Endothelial cell of umbilical vein (primary cell): ENCODE results near the gene C5orf15. TPM values are rescaled to one million over a fixed set of nuclear protein-coding genes. Genes with fewer than 3 reads are reported as not detected.

Source experiments
- BruUV-seq: library from RNA; stranded (reverse); fragments of 400-500 nt; replicated peaks from 2 replicates; lab custom pipeline; 2021; lab: Mats Ljungman, UMichigan
- CTCF ChIA-PET: fragments of 300-600, 350-600 bp; sonication (Branson Sonifier 250); formaldehyde crosslinking; loops from one replicate; lab custom pipeline; 2021; ENCODE audit warnings: antibody characterized with exemption, inconsistent platforms; lab: Charles Lee
- POLR2A ChIA-PET: fragments of 300-600, 350-600 bp; sonication (Branson Sonifier 250); formaldehyde crosslinking; loops from one replicate; lab custom pipeline; 2021; ENCODE audit warnings: antibody characterized with exemption, inconsistent platforms; lab: Charles Lee
- DNase-seq: peaks from one replicate; pipeline ENCODE4 v3.0.0-alpha.2; 2011; ENCODE audit warnings: low read depth, low spot score
- FAIRE-seq: peaks from 2 replicates; lab custom pipeline; 2011; peaks lifted over from hg19 to GRCh38; lab: Jason Lieb, UNC
- H2AFZ ChIP-seq: 2 replicates; pipeline ENCODE4 v1.6.0; 2012; ENCODE audit warnings: low read depth, low read length, control low read depth, inconsistent platforms
- H3K27ac ChIP-seq: 2 replicates; pipeline ENCODE4 v1.5.1; 2011; ENCODE audit warnings: low read depth, mild to moderate bottlenecking, control low read depth, low read length, moderate library complexity; ENCODE audit not compliant: insufficient read depth
- H3K27me3 ChIP-seq, 2 experiments: 2 replicates each; pipeline versions ENCODE4 v1.6.0 to v1.6.1; 2011; ENCODE audit warnings: low read length in 2 of 2, mixed read lengths in 1 of 2; ENCODE audit not compliant: control insufficient read depth in 2 of 2, insufficient read depth in 2 of 2
- H3K36me3 ChIP-seq, 2 experiments: 2 replicates in 1 of 2; 3 replicates in 1 of 2; pipeline ENCODE4 v1.5.1; 2011; ENCODE audit warnings: low read length in 2 of 2, mild to moderate bottlenecking in 1 of 2, moderate library complexity in 1 of 2; ENCODE audit not compliant: control insufficient read depth in 2 of 2, insufficient read depth in 2 of 2; ENCODE audit errors: extremely low read depth in 1 of 2
- H3K4me1 ChIP-seq: 3 replicates; pipeline ENCODE4 v1.5.1; 2011; ENCODE audit warnings: mild to moderate bottlenecking, low read length; ENCODE audit not compliant: control insufficient read depth, insufficient read depth; ENCODE audit errors: extremely low read depth
- H3K4me2 ChIP-seq: 2 replicates; pipeline ENCODE4 v1.6.1; 2011; ENCODE audit warnings: low read length, control low read depth, mixed read lengths; ENCODE audit not compliant: insufficient read depth
- H3K4me3 ChIP-seq, 3 experiments: fragments of 200-600 bp in 1 of 3; sonication (generic), shearing (Covaris generic) in 1 of 3; replicated peaks in 1 of 3; 2 replicates each; pipeline ENCODE4 v1.5.1; 2011 to 2016; ENCODE audit warnings: control low read depth in 3 of 3, low read length in 3 of 3, mild to moderate bottlenecking in 2 of 3, inconsistent platforms in 1 of 3, low read depth in 1 of 3, moderate library complexity in 1 of 3; ENCODE audit not compliant: insufficient read depth in 1 of 3
- H3K79me2 ChIP-seq: 2 replicates; pipeline ENCODE4 v1.6.0; 2012; ENCODE audit warnings: low read length, inconsistent platforms; ENCODE audit not compliant: control insufficient read depth, insufficient read depth
- H3K9ac ChIP-seq: replicated peaks from 2 replicates; pipeline ENCODE3; 2011; ENCODE audit warnings: low read length, control low read depth; ENCODE audit not compliant: insufficient read depth; ENCODE audit errors: extremely low read depth
- H3K9me1 ChIP-seq: replicated peaks from 3 replicates; pipeline ENCODE4 v1.6.0; 2011; ENCODE audit warnings: mild to moderate bottlenecking, low read length; ENCODE audit not compliant: control insufficient read depth, insufficient read depth; ENCODE audit errors: extremely low read depth
- H3K9me3 ChIP-seq: replicated peaks from 2 replicates; pipeline ENCODE4 v1.5.1; 2012; ENCODE audit warnings: low read length, inconsistent platforms; ENCODE audit not compliant: control insufficient read depth, insufficient read depth
- H4K20me1 ChIP-seq: replicated peaks from 2 replicates; pipeline ENCODE3; 2011; ENCODE audit warnings: mild to moderate bottlenecking, low read length; ENCODE audit not compliant: control insufficient read depth, insufficient read depth; ENCODE audit errors: extremely low read depth
- CTCF ChIP-seq, 2 donors: IDR thresholded peaks; 1 replicate in 1 of 2; 2 replicates in 1 of 2; pipeline ENCODE4 v1.5.1; 2011; ENCODE audit warnings: low read length in 2 of 2, mild to moderate bottlenecking in 2 of 2, moderate library complexity in 2 of 2, control low read depth in 1 of 2, inconsistent platforms in 1 of 2, low read depth in 1 of 2; ENCODE audit not compliant: insufficient read depth in 1 of 2; ENCODE audit errors: extremely low read depth in 1 of 2
- EZH2 ChIP-seq: IDR thresholded peaks from 2 replicates; pipeline ENCODE4 v1.6.1; 2012; ENCODE audit warnings: borderline replicate concordance, low read depth, mild to moderate bottlenecking, moderate library complexity, low read length, inconsistent platforms; ENCODE audit not compliant: severe bottlenecking
- FOS ChIP-seq: IDR thresholded peaks from 2 replicates; pipeline ENCODE4 v1.6.1; 2011; ENCODE audit warnings: mild to moderate bottlenecking, low read length, moderate library complexity, borderline replicate concordance; ENCODE audit not compliant: insufficient read depth
- GATA2 ChIP-seq: IDR thresholded peaks from 2 replicates; pipeline ENCODE4 v1.7.0; 2011; ENCODE audit warnings: low read depth, mild to moderate bottlenecking, moderate library complexity, mixed read lengths, low read length; ENCODE audit not compliant: insufficient read length, insufficient read depth
- JUN ChIP-seq: IDR thresholded peaks from 2 replicates; pipeline ENCODE4 v1.6.1; 2011; ENCODE audit warnings: borderline replicate concordance, low read depth; ENCODE audit not compliant: insufficient read length, insufficient read depth
- MAX ChIP-seq: IDR thresholded peaks from 2 replicates; pipeline ENCODE4 v1.6.1; 2011; ENCODE audit not compliant: insufficient read depth, insufficient read length
- MYC ChIP-seq: IDR thresholded peaks from one replicate; pipeline ENCODE4 v1.6.1; 2011; ENCODE audit warnings: mild to moderate bottlenecking, low read depth, low read length
- POLR2A ChIP-seq: IDR thresholded peaks from 2 replicates; pipeline ENCODE4 v1.6.1; 2012; ENCODE audit warnings: low read depth, mild to moderate bottlenecking, control low read depth, low read length
- POLR2AphosphoS5 ChIP-seq: IDR thresholded peaks from 2 replicates; pipeline ENCODE4 v1.6.1; 2012; ENCODE audit warnings: low read depth, mild to moderate bottlenecking, control low read depth, low read length, moderate library complexity; ENCODE audit not compliant: insufficient read depth
- dilution Hi-C: fragments of 300-500 bp; cut with MboI; formaldehyde crosslinking; loops from one replicate; pipeline ENCODE4 v1.15.0; 2019; ENCODE audit warnings: low sequenced_read_pairs; ENCODE audit not compliant: extremely low pct_ligation_motif_present
- intact Hi-C: fragments of 100-400 bp; cut with micrococcal nuclease; formaldehyde crosslinking; loops from one replicate; pipeline ENCODE4 v1.10.0; 2022
- polyA plus RNA-seq, 4 experiments: library from polyadenylated mRNA; depleted of rRNA in 3 of 4; stranded (reverse) in 3 of 4; unstranded in 1 of 4; fragments of >200 nt; gene quantifications; 2 replicates each; pipeline versions ENCODE4 v1.2.1 to v1.2.3, GENCODE V29; 2011 to 2012; ENCODE audit warnings: missing spikeins in 1 of 4
- total RNA-seq: library from RNA; stranded (reverse); gene quantifications from 2 replicates; pipeline ENCODE4 v1.2.3, GENCODE V29; 2021

The C5orf15 gene
- total and polyA plus RNA-seq, 2 donors (not counting 3 experiments of a cell fraction or from before 2014, with no cell fraction given) = 25.3 to 45.4 TPM

- TF ChIP-seq MAX (no peak), FOS (no peak), POLR2A (no peak), MYC (no peak), EZH2 (no peak), CTCF (IDR thresholded peaks at IDR 0.05; ENCODE audit: extremely low read depth in 1 of 2, insufficient read depth in 1 of 2, low read depth in 1 of 2, low read length in 2 of 2) (no peak), POLR2AphosphoS5 (no peak), GATA2 (no peak), JUN (no peak)
- H3K4me1 ChIP-seq = no peaks in the 10 kb centered on the region
- no peak overlapping the region for H3K4me2 ChIP-seq
- no peak overlapping the region for H3K4me3 ChIP-seq
- POLR2A ChIA-PET = no interaction called here
- intact Hi-C loops (no loop called here), dilution Hi-C loops (no loop called here)
- H3K79me2 ChIP-seq = no peaks in the 10 kb centered on the region
- H3K27ac ChIP-seq = no peak overlapping the region
- H3K9ac ChIP-seq = no peak overlapping the region
- CTCF ChIA-PET = no interaction called here
- H3K27me3 ChIP-seq = peaks cover 0 to 4% of the 10 kb centered on the region in 2 experiments
- no peaks in the 10 kb centered on the region for H3K9me3 ChIP-seq
- FAIRE-seq = no peak
- DNase-seq = no peak
- no TSS peak for BruUV-seq
- no peaks in the 10 kb centered on the region for H4K20me1 ChIP-seq
- H3K36me3 ChIP-seq = no peaks in the 10 kb centered on the region
- no peak overlapping the region for H2AFZ ChIP-seq
- H3K9me1 ChIP-seq = no peaks in the 10 kb centered on the region
Measured at GRCh38 chr5:133921069-133921468, 47.4 kb downstream of the C5orf15 start.
